Neuronal stem cell (in vitro differentiated cells): ENCODE data around the gene CEP55.

Source experiments
- DNase-seq: peaks from one replicate; pipeline ENCODE4 v3.0.0-alpha.2; 2013; ENCODE audit warnings: low spot score
- H2AFZ ChIP-seq: one replicate; pipeline ENCODE4 v1.6.1; 2013; ENCODE audit warnings: mild to moderate bottlenecking, low read length, inconsistent platforms
- H2AK5ac ChIP-seq: 2 replicates; pipeline ENCODE4 v1.6.1; 2013; ENCODE audit warnings: low read depth, mild to moderate bottlenecking, inconsistent platforms, low read length, moderate library complexity, mixed read lengths
- H2BK120ac ChIP-seq: 2 replicates; pipeline ENCODE4 v1.6.1; 2013; ENCODE audit warnings: low read depth, mild to moderate bottlenecking, inconsistent platforms, low read length, moderate library complexity, mixed read lengths
- H2BK12ac ChIP-seq: one replicate; pipeline ENCODE4 v1.6.1; 2013; ENCODE audit warnings: low read length, inconsistent platforms
- H2BK15ac ChIP-seq: 2 replicates; pipeline ENCODE4 v1.6.1; 2013; ENCODE audit warnings: mild to moderate bottlenecking, low read length, inconsistent platforms, mixed read lengths
- H2BK5ac ChIP-seq: one replicate; pipeline ENCODE4 v1.6.1; 2013; ENCODE audit warnings: inconsistent platforms, mild to moderate bottlenecking, low read length, moderate library complexity
- H3K14ac ChIP-seq: one replicate; pipeline ENCODE4 v1.6.1; 2013; ENCODE audit warnings: low read length, inconsistent platforms
- H3K18ac ChIP-seq: 2 replicates; pipeline ENCODE4 v1.6.1; 2013; ENCODE audit warnings: low read length, inconsistent platforms
- H3K23ac ChIP-seq: 2 replicates; pipeline ENCODE4 v1.6.1; 2013; ENCODE audit warnings: low read depth, mild to moderate bottlenecking, mixed read lengths, low read length, inconsistent platforms; ENCODE audit not compliant: poor library complexity
- H3K27ac ChIP-seq: replicated peaks from 3 replicates; pipeline ENCODE4 v1.5.1; 2013; ENCODE audit warnings: low read length, inconsistent platforms
- H3K27me3 ChIP-seq, 3 experiments: 2 replicates each; pipeline ENCODE4 v1.6.1; 2013; ENCODE audit warnings: low read length in 3 of 3, mild to moderate bottlenecking in 2 of 3, inconsistent platforms in 1 of 3, low read depth in 1 of 3, mixed read lengths in 1 of 3, moderate library complexity in 1 of 3; ENCODE audit not compliant: control insufficient read depth in 3 of 3, insufficient read depth in 3 of 3
- H3K36me3 ChIP-seq, 2 donors: replicated peaks in 1 of 2; 2 replicates each; pipeline ENCODE4 v1.6.1; 2013; ENCODE audit warnings: low read length in 2 of 2; ENCODE audit not compliant: control insufficient read depth in 2 of 2, insufficient read depth in 2 of 2
- H3K4ac ChIP-seq: 2 replicates; pipeline ENCODE4 v1.6.1; 2013; ENCODE audit warnings: inconsistent platforms, mild to moderate bottlenecking, low read length, moderate library complexity
- H3K4me1 ChIP-seq, 2 donors: 1 replicate in 1 of 2; 2 replicates in 1 of 2; pipeline ENCODE4 v1.6.1; 2013; ENCODE audit warnings: low read length in 2 of 2, low read depth in 1 of 2; ENCODE audit not compliant: control insufficient read depth in 2 of 2, insufficient read depth in 1 of 2
- H3K4me2 ChIP-seq: one replicate; pipeline ENCODE4 v1.6.1; 2013; ENCODE audit warnings: mild to moderate bottlenecking, low read length, inconsistent platforms; ENCODE audit not compliant: insufficient read depth, poor library complexity, severe bottlenecking
- H3K4me3 ChIP-seq, 2 donors: 2 replicates each; pipeline ENCODE4 v1.5.1; 2013; ENCODE audit warnings: low read length in 2 of 2, mild to moderate bottlenecking in 2 of 2, inconsistent platforms in 1 of 2, moderate library complexity in 1 of 2
- H3K79me1 ChIP-seq: one replicate; pipeline ENCODE4 v1.6.1; 2013; ENCODE audit warnings: low read depth, mild to moderate bottlenecking, inconsistent platforms, low read length, moderate library complexity
- H3K9ac ChIP-seq: one replicate; pipeline ENCODE4 v1.6.1; 2013; ENCODE audit warnings: mild to moderate bottlenecking, low read depth, low read length, inconsistent platforms; ENCODE audit not compliant: poor library complexity
- H3K9me3 ChIP-seq, 2 donors: replicated peaks in 1 of 2; 2 replicates each; pipeline versions ENCODE3 to v1.6.1; 2013; ENCODE audit warnings: low read length in 2 of 2, mild to moderate bottlenecking in 2 of 2, inconsistent platforms in 1 of 2, low read depth in 1 of 2, mixed read lengths in 1 of 2, moderate library complexity in 1 of 2; ENCODE audit not compliant: control insufficient read depth in 2 of 2, insufficient read depth in 1 of 2
- H4K8ac ChIP-seq: one replicate; pipeline ENCODE4 v1.6.1; 2013; ENCODE audit warnings: low read depth, mild to moderate bottlenecking, inconsistent platforms, low read length, moderate library complexity
- H4K91ac ChIP-seq: one replicate; pipeline ENCODE4 v1.6.1; 2013; ENCODE audit warnings: low read length, low read depth, mild to moderate bottlenecking, inconsistent platforms; ENCODE audit not compliant: poor library complexity
- WGBS, 2 donors: extraction: QIAGEN DNeasy Blood & Tissue Kit; methylation state at CpG; one replicate each; pipeline ENCODE4 v1.1.7; 2013; ENCODE audit warnings: missing lambda C conversion rate in 2 of 2, mixed read lengths in 1 of 2; ENCODE audit not compliant: insufficient read length in 2 of 2, insufficient replicate concordance in 1 of 2; ENCODE audit errors: extremely low coverage in 2 of 2; 5-methylcytosine and 5-hydroxymethylcytosine counted together

CEP55 gene

GRCh38 chr10:93491602-93492121 lies 4.8 kb upstream of the CEP55 start:
- H4K8ac ChIP-seq = no peak overlapping the region
- H2BK5ac ChIP-seq = no peak overlapping the region
- no peak overlapping the region for H4K91ac ChIP-seq
- H2AFZ ChIP-seq = no peak overlapping the region
- no peak for DNase-seq
- H3K27me3 ChIP-seq = no peaks in the 10 kb centered on the region
- H3K4ac ChIP-seq = no peak overlapping the region
- no peak overlapping the region for H2AK5ac ChIP-seq
- H3K4me3 ChIP-seq = no peak overlapping the region
- no peak overlapping the region for H2BK12ac ChIP-seq
- peaks cover 0 to 3% of the 10 kb centered on the region in 2 donors for H3K4me1 ChIP-seq
- no peak overlapping the region for H3K4me2 ChIP-seq
- H3K79me1 ChIP-seq = no peaks in the 10 kb centered on the region
- H2BK15ac ChIP-seq = no peak overlapping the region
- no peak overlapping the region for H3K9ac ChIP-seq
- no peak overlapping the region for H2BK120ac ChIP-seq
- no CpG with 5 or more reads among the region's 2 CpGs for WGBS, 2 donors
- H3K9me3 ChIP-seq = no peaks in the 10 kb centered on the region
- H3K14ac ChIP-seq = no peak overlapping the region
- no peak overlapping the region for H3K23ac ChIP-seq
- H3K18ac ChIP-seq = no peak overlapping the region
- no peaks in the 10 kb centered on the region for H3K36me3 ChIP-seq
- H3K27ac ChIP-seq = no peak overlapping the region

- Histone ChIP-seq H3K9ac (no peak overlapping the region), H2BK15ac (no peak overlapping the region), H3K4ac (no peak overlapping the region), H2BK120ac (no peak overlapping the region), H2BK12ac (no peak overlapping the region), H3K14ac (no peak overlapping the region), H3K4me2 (no peak overlapping the region), H4K91ac (no peak overlapping the region), H2AK5ac (no peak overlapping the region), H3K27me3 (no peaks in the 10 kb centered on the region), H3K9me3 (no peaks in the 10 kb centered on the region), H3K23ac (no peak overlapping the region), H2BK5ac (no peak overlapping the region), H3K27ac (no peak overlapping the region), H2AFZ (peak overlapping the region; percentile 47), H3K4me3 (no peak overlapping the region), H4K8ac (no peak overlapping the region), H3K18ac (no peak overlapping the region), H3K36me3 (no peaks in the 10 kb centered on the region), H3K4me1 (peaks cover 0 to 3% of the 10 kb centered on the region in 2 donors), H3K79me1 (no peaks in the 10 kb centered on the region)
- DNase-seq = no peak
- no CpG with 5 or more reads among the region's 3 CpGs for WGBS, 2 donors
These were observed 3.2 kb upstream of the CEP55 start for GRCh38 chr10:93493162-93493561.

GRCh38 chr10:93494494-93494893 lies 1.9 kb upstream of the CEP55 start:
- no peaks in the 10 kb centered on the region for H3K27me3 ChIP-seq
- no peak overlapping the region for H3K4me3 ChIP-seq
- H3K18ac ChIP-seq = no peak overlapping the region
- no peak overlapping the region for H3K4me2 ChIP-seq
- H3K23ac ChIP-seq = no peak overlapping the region
- no peak overlapping the region for H2BK15ac ChIP-seq
- peaks cover 0 to 3% of the 10 kb centered on the region in 2 donors for H3K4me1 ChIP-seq
- H3K36me3 ChIP-seq = peaks cover 0 to 7% of the 10 kb centered on the region in 2 donors
- H3K27ac ChIP-seq = no peak overlapping the region
- no peak overlapping the region for H2AFZ ChIP-seq
- no peak overlapping the region for H2BK12ac ChIP-seq
- no CpG with 5 or more reads among the region's 2 CpGs for WGBS, 2 donors
- H3K9ac ChIP-seq = no peak overlapping the region
- no peak overlapping the region for H3K14ac ChIP-seq
- no peak overlapping the region for H4K8ac ChIP-seq
- no peaks in the 10 kb centered on the region for H3K9me3 ChIP-seq
- DNase-seq = no peak
- no peak overlapping the region for H4K91ac ChIP-seq
- no peak overlapping the region for H2AK5ac ChIP-seq
- no peak overlapping the region for H2BK120ac ChIP-seq
- H2BK5ac ChIP-seq = no peak overlapping the region
- H3K4ac ChIP-seq = no peak overlapping the region
- H3K79me1 ChIP-seq = no peaks in the 10 kb centered on the region

- Histone ChIP-seq H4K8ac (no peak overlapping the region), H4K91ac (no peak overlapping the region), H3K4me2 (peak overlapping the region; percentile 81), H3K27me3 (no peaks in the 10 kb centered on the region), H2BK12ac (no peak overlapping the region), H3K9me3 (no peaks in the 10 kb centered on the region), H2AFZ (peak overlapping the region; percentile 94), H3K9ac (peak overlapping the region; percentile 54), H3K4me3 (peak overlapping the region; percentile 70 to 80), H3K79me1 (no peaks in the 10 kb centered on the region), H3K4me1 (peaks cover 0 to 3% of the 10 kb centered on the region in 2 donors), H3K36me3 (peaks cover 0 to 20% of the 10 kb centered on the region in 2 donors), H3K27ac (peak overlapping the region; percentile 70), H2BK120ac (no peak overlapping the region), H2BK15ac (no peak overlapping the region), H3K4ac (no peak overlapping the region), H2BK5ac (no peak overlapping the region), H2AK5ac (no peak overlapping the region), H3K23ac (no peak overlapping the region), H3K18ac (peak overlapping the region; percentile 70), H3K14ac (no peak overlapping the region)
- DNase-seq = no peak
- WGBS, 2 donors = no CpG with 5 or more reads among the region's 28 CpGs
These were observed 624 bp upstream of the CEP55 start for GRCh38 chr10:93495654-93496321.
